ENCODE data around the gene NEK11. TPM values are rescaled to one million over a fixed set of nuclear protein-coding genes. Genes with fewer than 3 reads are reported as not detected.

Gene NEK11
- total RNA-seq, 4 donors from 2014 or later: 4.1 to 8.2 (median 5.2) TPM

DNA sequence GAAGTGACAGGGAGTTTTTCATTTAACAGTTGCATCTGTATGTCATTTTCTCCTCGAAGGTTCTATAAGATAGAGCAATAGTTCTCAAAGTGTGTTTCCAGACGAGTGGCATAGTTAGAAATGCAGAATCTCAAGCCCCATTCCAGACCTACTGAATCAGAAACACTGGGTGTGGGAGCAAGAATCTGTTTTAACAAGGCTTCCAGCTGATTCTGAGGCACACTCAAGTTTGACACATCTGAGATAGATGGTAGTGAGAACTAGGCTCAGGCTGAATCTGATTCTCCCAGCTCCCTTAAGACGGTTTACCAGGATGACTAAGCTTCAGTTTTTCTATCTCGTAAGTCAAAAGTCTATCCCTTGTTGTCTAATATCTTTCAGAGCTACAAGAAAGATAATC, 195.1 kb downstream of the NEK11 start:
- DNase-seq (ENCODE audit: low spot score) (no peak), ATAC-seq (ENCODE audit: low FRiP score) (no peak)
- TF ChIP-seq, protein P1, sequence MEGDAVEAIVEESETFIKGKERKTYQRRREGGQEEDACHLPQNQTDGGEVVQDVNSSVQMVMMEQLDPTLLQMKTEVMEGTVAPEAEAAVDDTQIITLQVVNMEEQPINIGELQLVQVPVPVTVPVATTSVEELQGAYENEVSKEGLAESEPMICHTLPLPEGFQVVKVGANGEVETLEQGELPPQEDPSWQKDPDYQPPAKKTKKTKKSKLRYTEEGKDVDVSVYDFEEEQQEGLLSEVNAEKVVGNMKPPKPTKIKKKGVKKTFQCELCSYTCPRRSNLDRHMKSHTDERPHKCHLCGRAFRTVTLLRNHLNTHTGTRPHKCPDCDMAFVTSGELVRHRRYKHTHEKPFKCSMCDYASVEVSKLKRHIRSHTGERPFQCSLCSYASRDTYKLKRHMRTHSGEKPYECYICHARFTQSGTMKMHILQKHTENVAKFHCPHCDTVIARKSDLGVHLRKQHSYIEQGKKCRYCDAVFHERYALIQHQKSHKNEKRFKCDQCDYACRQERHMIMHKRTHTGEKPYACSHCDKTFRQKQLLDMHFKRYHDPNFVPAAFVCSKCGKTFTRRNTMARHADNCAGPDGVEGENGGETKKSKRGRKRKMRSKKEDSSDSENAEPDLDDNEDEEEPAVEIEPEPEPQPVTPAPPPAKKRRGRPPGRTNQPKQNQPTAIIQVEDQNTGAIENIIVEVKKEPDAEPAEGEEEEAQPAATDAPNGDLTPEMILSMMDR (IDR thresholded peaks at IDR 0.05): no peak

DNA sequence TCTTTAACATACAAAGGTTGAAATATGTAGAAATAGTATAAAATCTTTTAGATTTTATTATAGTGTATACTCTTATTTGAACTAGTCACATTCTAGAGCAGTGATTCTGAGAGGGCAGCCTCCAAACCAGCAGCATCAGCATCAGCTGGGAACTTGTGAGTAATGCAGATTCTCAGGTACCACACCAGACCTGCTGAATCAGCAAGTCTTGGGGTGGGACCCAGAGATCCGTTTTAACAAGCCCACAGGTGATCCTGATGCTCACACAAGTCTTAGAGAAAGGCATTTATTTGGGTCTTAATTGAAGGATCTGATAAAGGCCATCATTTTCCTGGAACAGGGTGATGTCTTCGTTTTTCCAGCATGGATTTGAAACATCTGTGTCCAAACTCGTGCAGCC, 195.9 kb downstream of the NEK11 start:
- TF ChIP-seq, protein P1 (IDR thresholded peaks at IDR 0.05): no peak
- ATAC-seq (ENCODE audit: low FRiP score): no peak
- no peak for DNase-seq (ENCODE audit: low spot score)

DNA sequence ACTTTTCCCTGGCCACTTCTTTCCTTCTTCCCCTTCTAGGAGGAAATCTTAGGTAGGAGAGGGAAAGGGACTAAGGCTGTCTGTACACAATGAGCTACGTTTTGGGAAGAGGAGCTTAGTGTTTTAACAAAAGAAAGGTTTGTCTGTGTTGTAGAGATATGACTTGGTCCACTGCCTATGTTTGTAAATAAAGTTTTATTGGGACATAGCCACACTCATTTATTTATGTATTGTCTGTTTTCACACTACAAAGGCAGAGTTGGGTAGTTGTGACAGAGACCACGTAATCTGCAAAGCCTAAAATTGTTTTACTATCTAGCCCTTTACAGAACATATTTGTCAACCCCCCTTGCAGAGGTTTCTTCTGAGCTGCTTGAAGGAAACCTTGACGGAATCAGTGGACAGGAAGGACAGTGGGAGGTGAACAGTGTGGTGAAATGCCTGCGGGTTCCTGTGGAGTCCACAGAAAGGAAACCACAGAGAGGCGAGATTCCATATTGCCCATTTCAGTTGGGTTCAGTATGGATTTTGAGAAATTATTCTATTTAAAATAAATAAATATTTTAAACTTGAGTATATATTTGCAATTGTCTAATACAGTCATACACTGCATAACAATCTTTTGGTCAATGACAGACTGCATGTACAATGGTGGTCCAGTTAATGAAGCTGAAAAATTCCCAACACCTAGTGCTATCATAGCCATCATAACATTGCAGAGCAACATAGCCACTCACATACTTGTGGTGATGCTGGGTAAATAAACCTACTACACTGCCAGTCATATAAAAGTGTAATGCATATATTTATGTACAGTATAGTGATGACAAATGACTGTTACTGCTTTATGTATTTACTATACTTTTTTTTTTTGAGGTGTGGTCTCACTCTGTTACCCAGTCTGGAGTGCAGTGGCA, 197.0 kb downstream of the NEK11 start:
- ATAC-seq (ENCODE audit: low FRiP score) (no peak), DNase-seq (ENCODE audit: low spot score) (no peak)
- TF ChIP-seq, protein P1 (IDR thresholded peaks at IDR 0.05): no peak

DNA sequence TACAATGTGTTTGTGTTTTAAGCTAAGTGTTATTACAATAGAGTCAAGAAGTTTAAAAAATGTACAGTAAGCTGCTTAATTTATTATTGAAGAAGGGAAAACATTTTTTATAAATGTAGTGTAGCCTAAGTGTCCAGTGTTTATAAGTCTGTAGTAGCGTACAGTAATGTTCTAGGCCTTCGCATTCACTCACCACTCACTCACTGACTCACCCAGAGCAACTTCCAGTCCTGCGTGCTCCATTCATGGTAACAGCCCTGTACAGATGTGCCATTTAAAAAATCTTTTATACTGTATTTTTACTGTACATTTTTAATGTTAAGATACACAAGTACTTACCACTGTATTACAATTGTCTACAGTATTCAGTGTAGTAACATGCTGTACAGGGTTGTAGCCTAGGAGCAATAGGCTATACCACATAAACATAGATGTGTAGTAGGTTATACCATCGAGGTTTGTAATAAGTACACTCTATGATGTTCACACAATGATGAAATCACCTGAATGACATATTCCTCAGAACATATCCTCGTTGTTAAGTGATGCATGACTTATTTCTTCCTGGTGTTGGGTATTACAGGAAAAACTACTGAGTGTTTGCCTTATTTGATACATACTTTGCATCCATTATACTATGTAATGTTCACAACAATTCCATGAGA, 198.3 kb downstream of the NEK11 start:
- no peak for DNase-seq (ENCODE audit: low spot score)
- TF ChIP-seq, protein P1 (IDR thresholded peaks at IDR 0.05): no peak
- ATAC-seq (ENCODE audit: low FRiP score): no peak

DNA sequence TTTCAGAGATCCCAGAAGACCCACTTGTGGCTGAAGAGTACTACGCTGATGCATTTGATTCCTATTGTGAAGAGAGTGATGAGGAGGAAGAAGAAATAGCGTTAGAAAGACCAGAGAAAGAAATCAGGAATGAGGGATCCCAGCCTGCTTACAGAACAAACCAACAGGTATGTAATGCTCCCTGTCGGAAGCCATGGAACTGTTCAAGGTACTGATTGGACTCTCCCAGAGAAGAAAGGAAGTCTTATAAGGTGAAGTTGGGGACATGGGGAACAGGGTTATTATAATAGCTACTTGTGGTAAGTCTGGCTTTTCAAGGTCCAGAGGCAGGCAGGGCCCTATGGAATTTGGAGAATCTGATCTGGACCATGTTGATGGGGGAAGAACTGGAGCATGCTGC, 201.8 kb downstream of the NEK11 start:
- ATAC-seq (ENCODE audit: low FRiP score): no peak
- DNase-seq (ENCODE audit: low spot score): no peak
- TF ChIP-seq, protein P1 (IDR thresholded peaks at IDR 0.05): no peak

DNA sequence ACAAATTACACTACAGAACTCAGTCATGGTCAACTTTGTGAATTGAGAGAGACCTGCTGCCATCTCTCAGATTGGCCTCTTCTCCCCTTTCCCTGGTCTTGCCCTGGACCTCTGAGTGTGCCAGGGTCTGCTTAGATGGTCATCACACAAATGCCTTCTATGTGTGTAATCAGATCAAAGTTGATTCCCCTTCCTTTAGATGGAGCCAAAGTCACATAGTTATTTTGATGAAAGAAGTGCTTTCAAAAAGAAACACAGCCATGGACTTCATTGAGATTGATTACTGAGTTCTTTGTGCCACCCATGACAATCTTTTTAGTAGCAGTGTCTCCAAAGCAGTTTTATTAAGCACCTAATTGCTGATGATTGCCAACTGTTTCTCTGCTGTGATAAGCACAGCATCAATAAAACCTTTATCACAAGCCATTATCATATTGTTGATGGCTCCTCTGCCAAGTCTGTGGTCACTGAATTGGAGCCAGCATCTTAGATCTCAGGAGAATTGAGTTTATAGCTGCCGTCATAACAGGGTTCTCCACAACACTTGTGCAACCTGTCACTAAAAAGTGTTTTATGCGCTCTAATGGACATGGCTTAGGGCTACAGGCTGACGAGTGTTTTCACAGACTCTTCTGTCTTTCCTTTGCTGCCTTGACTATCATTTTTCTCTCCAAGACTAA, 205.2 kb downstream of the NEK11 start:
- TF ChIP-seq, protein P1 (IDR thresholded peaks at IDR 0.05): no peak
- ATAC-seq (ENCODE audit: low FRiP score) (no peak), DNase-seq (ENCODE audit: low spot score) (no peak)

All from omental fat pad (tissue), 4 donors.